IMR-90 (cell line): ENCODE measurements around the gene BLOC1S5. TPM values are rescaled to one million over a fixed set of nuclear protein-coding genes. Genes with fewer than 3 reads are reported as not detected.

Source experiments
- ATAC-seq: fragments of 200-7000 bp; cut with Tn5 transposase; 2 replicates; pipeline ENCODE4 v1.9.1; 2020; ENCODE audit warnings: low read depth, mild to moderate bottlenecking, moderate library complexity
- BruUV-seq: library from RNA; stranded (reverse); fragments of 400-500 nt; replicated peaks from 2 replicates; lab custom pipeline; 2021; lab: Mats Ljungman, UMichigan
- CTCF ChIA-PET: fragments of 300-600 bp; formaldehyde crosslinking; extraction: SDS; loops from one replicate; lab custom pipeline; 2021; ENCODE audit warnings: antibody characterized with exemption; lab: Yijun Ruan, JAX
- POLR2A ChIA-PET: fragments of 300-600 bp; sonication (Branson Sonifier 250); formaldehyde crosslinking; loops from one replicate; lab custom pipeline; 2022; ENCODE audit warnings: antibody characterized with exemption; ENCODE audit not compliant: unreplicated experiment; lab: Charles Lee
- DNase-seq: peaks from one replicate; pipeline ENCODE4 v3.0.0; 2013
- H2AFZ ChIP-seq: replicated peaks from 2 replicates; pipeline ENCODE3; 2013; ENCODE audit warnings: low read length, mild to moderate bottlenecking; ENCODE audit not compliant: poor library complexity
- H2AK5ac ChIP-seq: 2 replicates; pipeline ENCODE4 v1.6.1; 2013; ENCODE audit warnings: low read depth, low read length, inconsistent platforms
- H2AK9ac ChIP-seq: replicated peaks from 2 replicates; pipeline ENCODE3; 2013; ENCODE audit warnings: mild to moderate bottlenecking, low read depth, low read length, moderate library complexity; ENCODE audit not compliant: poor library complexity
- H2BK120ac ChIP-seq: 2 replicates; pipeline ENCODE4 v1.6.1; 2013; ENCODE audit warnings: low read depth, low read length, inconsistent platforms
- H2BK15ac ChIP-seq: 3 replicates; pipeline ENCODE4 v1.6.1; 2013; ENCODE audit warnings: low read depth, low read length, inconsistent platforms
- H2BK20ac ChIP-seq: 2 replicates; pipeline ENCODE4 v1.6.1; 2013; ENCODE audit warnings: low read depth, mild to moderate bottlenecking, inconsistent platforms, low read length, moderate library complexity
- H2BK5ac ChIP-seq: 2 replicates; pipeline ENCODE4 v1.6.1; 2013; ENCODE audit warnings: mild to moderate bottlenecking, low read depth, low read length, inconsistent platforms; ENCODE audit not compliant: poor library complexity, severe bottlenecking
- H3K14ac ChIP-seq: replicated peaks from 2 replicates; pipeline ENCODE4 v1.6.1; 2013; ENCODE audit warnings: low read depth, low read length, inconsistent platforms
- H3K18ac ChIP-seq: 2 replicates; pipeline ENCODE4 v1.6.1; 2013; ENCODE audit warnings: low read depth, low read length, control low read depth
- H3K23ac ChIP-seq: 2 replicates; pipeline ENCODE4 v1.6.1; 2013; ENCODE audit warnings: low read depth, low read length, inconsistent platforms
- H3K27ac ChIP-seq: 2 replicates; pipeline ENCODE4 v1.5.1; 2013; ENCODE audit warnings: mild to moderate bottlenecking, control low read depth, low read length; ENCODE audit not compliant: insufficient read depth
- H3K27me3 ChIP-seq: 2 replicates; pipeline ENCODE4 v1.6.1; 2013; ENCODE audit warnings: low read length; ENCODE audit not compliant: control insufficient read depth, insufficient read depth
- H3K36me3 ChIP-seq: 2 replicates; pipeline ENCODE4 v1.6.1; 2013; ENCODE audit warnings: low read length, mixed read lengths; ENCODE audit not compliant: control insufficient read depth, insufficient read depth
- H3K4ac ChIP-seq: 2 replicates; pipeline ENCODE4 v1.6.1; 2013; ENCODE audit warnings: low read depth, low read length, inconsistent platforms
- H3K4me1 ChIP-seq: 2 replicates; pipeline ENCODE4 v1.6.1; 2013; ENCODE audit warnings: low read length, mixed read lengths; ENCODE audit not compliant: control insufficient read depth, insufficient read depth
- H3K4me2 ChIP-seq: 2 replicates; pipeline ENCODE4 v1.6.1; 2013; ENCODE audit warnings: low read depth, mild to moderate bottlenecking, control low read depth, low read length, moderate library complexity
- H3K4me3 ChIP-seq: 2 replicates; pipeline ENCODE4 v1.5.1; 2013; ENCODE audit warnings: low read depth, mild to moderate bottlenecking, control low read depth, low read length, moderate library complexity; ENCODE audit not compliant: insufficient read depth
- H3K56ac ChIP-seq: 2 replicates; pipeline ENCODE4 v1.6.1; 2013; ENCODE audit warnings: low read length, inconsistent platforms; ENCODE audit not compliant: insufficient read depth; ENCODE audit errors: extremely low read depth
- H3K79me1 ChIP-seq, 2 experiments: 2 replicates each; pipeline ENCODE4 v1.6.1; 2013; ENCODE audit warnings: low read length in 2 of 2, inconsistent platforms in 1 of 2, low read depth in 1 of 2
- H3K9ac ChIP-seq: 2 replicates; pipeline ENCODE4 v1.6.1; 2013; ENCODE audit warnings: low read depth, low read length, control low read depth
- H3K9me1 ChIP-seq: 2 replicates; pipeline ENCODE4 v1.6.1; 2013; ENCODE audit warnings: low read length, inconsistent platforms; ENCODE audit not compliant: insufficient read depth
- H3K9me3 ChIP-seq: 2 replicates; pipeline ENCODE4 v1.6.1; 2013; ENCODE audit warnings: low read length; ENCODE audit not compliant: control insufficient read depth, insufficient read depth
- H4K20me1 ChIP-seq: 2 replicates; pipeline ENCODE4 v1.6.1; 2013; ENCODE audit warnings: low read length, inconsistent platforms; ENCODE audit not compliant: insufficient read depth
- H4K5ac ChIP-seq: 2 replicates; pipeline ENCODE4 v1.6.1; 2013; ENCODE audit warnings: mild to moderate bottlenecking, low read depth, low read length, control low read depth
- H4K8ac ChIP-seq, 2 experiments: 2 replicates each; pipeline ENCODE4 v1.6.1; 2013; ENCODE audit warnings: low read depth in 2 of 2, low read length in 2 of 2, control low read depth in 1 of 2, inconsistent platforms in 1 of 2
- H4K91ac ChIP-seq: 2 replicates; pipeline ENCODE4 v1.6.1; 2013; ENCODE audit warnings: low read depth, low read length, inconsistent platforms; ENCODE audit not compliant: insufficient read depth
- CEBPB ChIP-seq: IDR thresholded peaks from 2 replicates; pipeline ENCODE4 v1.6.1; 2012; ENCODE audit warnings: low read depth, low read length, improper control_type of control experiment
- NFE2L2 ChIP-seq: fragments of 150-350 bp; IDR thresholded peaks from 2 replicates; pipeline ENCODE4 v1.6.1; 2016; ENCODE audit warnings: low read depth, mild to moderate bottlenecking, low read length
- RFX5 ChIP-seq: IDR thresholded peaks from 2 replicates; pipeline ENCODE4 v1.8.0; 2012; ENCODE audit warnings: low read depth, mild to moderate bottlenecking, low read length, moderate library complexity
- WGBS, 2 experiments: methylation state at CpG; one replicate each; pipeline versions ENCODE4 v1.1.5 to v1.1.7; 2013; ENCODE audit warnings: missing lambda C conversion rate in 2 of 2; ENCODE audit not compliant: insufficient read length in 1 of 2; ENCODE audit errors: extremely low coverage in 2 of 2; 5-methylcytosine and 5-hydroxymethylcytosine counted together
- dilution Hi-C: fragments of 300-500 bp; cut with HindIII; formaldehyde crosslinking; loops from one replicate; pipeline ENCODE4 v1.14.3; 2018; ENCODE audit warnings: low sequenced_read_pairs; ENCODE audit not compliant: unreplicated experiment
- in situ Hi-C: fragments of 300-500 bp; cut with MboI; formaldehyde crosslinking; loops from 3 replicates; pipeline ENCODE4 v1.14.3; 2019; ENCODE audit warnings: low sequenced_read_pairs, inconsistent platforms, mixed read lengths
- intact Hi-C: fragments of 100-400 bp; cut with micrococcal nuclease; formaldehyde crosslinking; loops from 2 replicates; pipeline ENCODE4 v1.10.0; 2022
- polyA plus RNA-seq, 3 experiments: library from polyadenylated mRNA; depleted of rRNA; stranded (reverse); fragments of >200 nt; gene quantifications; 2 replicates each; pipeline ENCODE4 v1.2.3, GENCODE V29; 2012; ENCODE audit warnings: low replicate concordance in 1 of 3
- total RNA-seq: library from RNA; depleted of rRNA; stranded (reverse); fragments of >200 nt; gene quantifications from 2 replicates; pipeline ENCODE4 v1.2.3, GENCODE V29; 2012

The BLOC1S5 gene
- total and polyA plus RNA-seq, 2 of the 4 experiments (the other 2 are of a cell fraction): 4.8 to 17.2 TPM

- Histone ChIP-seq H3K27ac (no peak overlapping the region), H3K9ac (no peak overlapping the region), H4K91ac (no peak overlapping the region), H2BK120ac (no peak overlapping the region), H4K5ac (no peak overlapping the region), H3K79me1 (peaks cover 11 to 34% of the 10 kb centered on the region in 2 experiments), H3K4me1 (no peaks in the 10 kb centered on the region; the same call in 1 of the 2 replicates), H3K4me2 (no peak overlapping the region), H3K23ac (no peak overlapping the region), H3K18ac (no peak overlapping the region), H2AFZ (no peak overlapping the region), H2BK20ac (no peak overlapping the region), H2AK5ac (no peak overlapping the region), H3K56ac (no peak overlapping the region), H3K36me3 (peaks cover 7% of the 10 kb centered on the region), H2BK5ac (no peak overlapping the region), H3K9me3 (no peaks in the 10 kb centered on the region), H2AK9ac (no peak overlapping the region), H2BK15ac (no peak overlapping the region), H3K4ac (peak overlapping the region; percentile 21; the same call in 1 of the 2 replicates), H4K20me1 (no peaks in the 10 kb centered on the region), H3K4me3 (no peak overlapping the region), H3K27me3 (no peaks in the 10 kb centered on the region), H4K8ac (no peak overlapping the region), H3K14ac (no peak overlapping the region), H3K9me1 (peaks cover 8% of the 10 kb centered on the region; the same call in 1 of the 2 replicates)
- peak; percentile 26; the same call in 1 of the 2 replicates for TF ChIP-seq CEBPB
- no peak for TF ChIP-seq NFE2L2
- TF ChIP-seq RFX5: no peak
- dilution Hi-C loops (no loop called here), in situ Hi-C loops (no loop called here), intact Hi-C loops (no loop called here)
- TSS peak; percentile 20 for BruUV-seq
- no peak for ATAC-seq
- DNase-seq: no peak
- CTCF ChIA-PET: no interaction called here
- POLR2A ChIA-PET: no interaction called here
- 100% methylated on average over 2 of the region's 8 CpGs; no CpG with 5 or more reads in 1 of the 2 experiments for whole genome bisulfite sequencing, 2 experiments
Observed at GRCh38 chr6:8100159-8100854, 36.1 kb upstream of the BLOC1S5 start.
